Esophagus muscularis mucosa (tissue), 4 donors: Measurements from ENCODE around the gene SLC13A2. TPM values are rescaled to one million over a fixed set of nuclear protein-coding genes. Genes with fewer than 3 reads are reported as not detected.

Source experiments
- DNase-seq: peaks from one replicate; pipeline ENCODE4 v3.0.0-alpha.2; 2017; ENCODE audit errors: extremely low spot score
- H3K27ac ChIP-seq, 4 donors: fragments of 200-600 bp; sonication (generic); replicated peaks in 1 of 4; 1 replicate in 3 of 4; 2 replicates in 1 of 4; pipeline ENCODE4 v1.5.1; 2016 to 2019; ENCODE audit warnings: mild to moderate bottlenecking in 1 of 4
- H3K27me3 ChIP-seq, 4 donors: fragments of 200-600 bp; sonication (generic); one replicate each; pipeline versions ENCODE4 v1.5.1 to v1.6.0; 2016 to 2019
- H3K36me3 ChIP-seq, 4 donors: fragments of 200-600 bp; sonication (generic); one replicate each; pipeline ENCODE4 v1.5.1; 2016 to 2019
- H3K4me1 ChIP-seq, 4 donors: fragments of 200-600 bp; sonication (generic); one replicate each; pipeline ENCODE4 v1.5.1; 2016 to 2019
- H3K4me3 ChIP-seq, 4 donors: fragments of 200-600 bp; sonication (generic); 1 replicate in 2 of 4; 2 replicates in 2 of 4; pipeline ENCODE4 v1.5.1; 2016 to 2019; ENCODE audit warnings: mild to moderate bottlenecking in 4 of 4, moderate library complexity in 1 of 4
- H3K9me3 ChIP-seq, 4 donors: fragments of 200-600 bp; sonication (generic); 1 replicate in 3 of 4; 2 replicates in 1 of 4; pipeline ENCODE4 v1.5.1; 2016 to 2019
- CTCF ChIP-seq, 3 experiments: fragments of 200-600 bp in 2 of 3; fragments of 450-650 bp in 1 of 3; sonication (generic) in 2 of 3; IDR thresholded peaks; one replicate each; pipeline ENCODE4 v1.5.1; 2017 to 2019; ENCODE audit warnings: antibody characterized with exemption in 3 of 3, mild to moderate bottlenecking in 2 of 3, moderate library complexity in 1 of 3
- EP300 ChIP-seq: sonication (generic); formaldehyde crosslinking; IDR thresholded peaks from one replicate; pipeline ENCODE4 v1.6.1; 2017; ENCODE audit warnings: antibody characterized with exemption
- POLR2A ChIP-seq: fragments of 450-650 bp; IDR thresholded peaks from one replicate; pipeline ENCODE4 v1.6.1; 2017; ENCODE audit warnings: antibody characterized with exemption, moderate library complexity, mild to moderate bottlenecking, low read depth
- POLR2AphosphoS5 ChIP-seq, 2 donors: sonication (generic); formaldehyde crosslinking; IDR thresholded peaks; one replicate each; pipeline ENCODE4 v1.6.1; 2017; ENCODE audit warnings: antibody characterized with exemption in 2 of 2
- WGBS: methylation state at CpG from one replicate; pipeline ENCODE4 v1.1.5; 2018; 5-methylcytosine and 5-hydroxymethylcytosine counted together
- intact Hi-C: fragments of 100-400 bp; cut with DNase I; formaldehyde crosslinking; loops from one replicate; pipeline ENCODE4 v1.15.1; 2023
- total RNA-seq, 4 donors: library from RNA; depleted of rRNA; stranded (reverse); fragments of >200 nt; gene quantifications; one replicate each; pipeline versions ENCODE4 v1.1.0 to v1.2.1, GENCODE V29; 2016

SLC13A2 gene
- total RNA-seq, 4 donors from 2014 or later, result not detected

- no peaks in the 10 kb centered on the region for H3K27me3 ChIP-seq
- TF ChIP-seq POLR2AphosphoS5 (IDR thresholded peaks at IDR 0.05), result no peak
- no peak for TF ChIP-seq CTCF (IDR thresholded peaks at IDR 0.05)
- TF ChIP-seq POLR2A, result no peak
- TF ChIP-seq EP300, result no peak
- WGBS, result 76% methylated on average over 2 of the region's 2 CpGs
Observed at GRCh38 chr17:28545141-28545503, 71.7 kb downstream of the SLC13A2 start.

GRCh38 chr17:28545787-28546415 is 72.5 kb downstream of the SLC13A2 start:
- Histone ChIP-seq H3K9me3 (no peaks in the 10 kb centered on the region), H3K36me3 (peaks cover 0 to 19% (median 15%) of the 10 kb centered on the region in 4 donors), H3K27ac (no peak overlapping the region), H3K4me3 (no peak overlapping the region), H3K27me3 (no peaks in the 10 kb centered on the region), H3K4me1 (peaks cover under 1 to 25% (median 15%) of the 10 kb centered on the region in 4 donors)
- 71% methylated on average over 6 of the region's 6 CpGs for WGBS
- DNase-seq, result no peak
- TF ChIP-seq POLR2A (no peak), POLR2AphosphoS5 (IDR thresholded peaks at IDR 0.05) (no peak), CTCF (IDR thresholded peaks at IDR 0.05) (no peak), EP300 (no peak)
- intact Hi-C loops, result loop anchor here (5.0 kb wide), 1 partner anchor 66 kb away; the partner anchor contains the start of gene RSKR

More at GRCh38 chr17:28545141-28545503, 71.7 kb downstream of the SLC13A2 start:
- H3K36me3 ChIP-seq, result peaks cover 0 to 19% (median 15%) of the 10 kb centered on the region in 4 donors
- H3K4me1 ChIP-seq, result peaks cover 0 to 19% (median 11%) of the 10 kb centered on the region in 4 donors
- intact Hi-C loops, result loop anchor here (5.0 kb wide), 1 partner anchor 67 kb away; the partner anchor contains the start of gene RSKR
- H3K4me3 ChIP-seq, result no peak overlapping the region
- no peak for DNase-seq
- no peaks in the 10 kb centered on the region for H3K9me3 ChIP-seq
- H3K27ac ChIP-seq, result no peak overlapping the region

GRCh38 chr17:28547096-28547622 is 73.7 kb downstream of the SLC13A2 start:
- DNase-seq, result no peak
- H3K27ac ChIP-seq, result no peak overlapping the region
- intact Hi-C loops, result loop anchor here (5.0 kb wide), 1 partner anchor 65 kb away; the partner anchor contains the start of gene RSKR
- H3K4me3 ChIP-seq, result no peak overlapping the region
- H3K36me3 ChIP-seq, result peaks cover 0 to 19% (median 15%) of the 10 kb centered on the region in 4 donors
- H3K9me3 ChIP-seq, result no peaks in the 10 kb centered on the region
- TF ChIP-seq EP300 (no peak), POLR2AphosphoS5 (IDR thresholded peaks at IDR 0.05) (no peak), CTCF (IDR thresholded peaks at IDR 0.05) (no peak), POLR2A (no peak)
- no peaks in the 10 kb centered on the region for H3K27me3 ChIP-seq
- H3K4me1 ChIP-seq, result peaks cover 12 to 38% (median 28%) of the 10 kb centered on the region in 4 donors
- 92% methylated on average over 7 of the region's 14 CpGs for WGBS

Other genes with a start within 250 kb of the SLC13A2 start
- 10 to 100 TPM in 3 of 4 donors, 1 to 10 TPM in 1; 5.8 to 10.8 (median 10.1) TPM for gene TMEM97, start 154.4 kb upstream of the SLC13A2 start, total RNA-seq
- 10 to 100 TPM; 41.3 to 63.5 (median 47.0) TPM for gene IFT20, start 138.2 kb upstream of the SLC13A2 start, total RNA-seq
- 10 to 100 TPM; 23.7 to 43.8 (median 34.8) TPM for gene TNFAIP1, start 137.9 kb upstream of the SLC13A2 start, total RNA-seq
- 10 to 100 TPM; 67.7 to 97.5 (median 81.4) TPM for gene POLDIP2, start 116.1 kb upstream of the SLC13A2 start, total RNA-seq
- not detected for gene SEBOX, start 108.4 kb upstream of the SLC13A2 start, total RNA-seq
- gene VTN, start 103.3 kb upstream of the SLC13A2 start, total RNA-seq, result 1 to 10 TPM in 1 of 4 donors, under 1 TPM in 3; under 0.01 to 1.3 (median 0.58) TPM
- gene SARM1, start 102.0 kb upstream of the SLC13A2 start, total RNA-seq, result 10 to 100 TPM in 3 of 4 donors, 1 to 10 TPM in 1; 8.3 to 24.9 (median 13.8) TPM
- 1 to 10 TPM; 4.6 to 9.6 (median 7.4) TPM for gene SLC46A1, start 67.4 kb upstream of the SLC13A2 start, total RNA-seq
- gene FOXN1, start 32.7 kb downstream of the SLC13A2 start, total RNA-seq, result not detected
- 10 to 100 TPM; 16.1 to 36.3 (median 23.2) TPM for gene UNC119, start 79.0 kb downstream of the SLC13A2 start, total RNA-seq
- gene PIGS, start 97.9 kb downstream of the SLC13A2 start, total RNA-seq, result 10 to 100 TPM; 41.9 to 55.5 (median 47.2) TPM
- 10 to 100 TPM; 21.6 to 49.5 (median 27.5) TPM for gene ALDOC, start 103.3 kb downstream of the SLC13A2 start, total RNA-seq
- 1 to 10 TPM in 1 of 4 donors, under 1 TPM in 3; 0.83 to 1.7 (median 0.97) TPM for gene SPAG5, start 125.4 kb downstream of the SLC13A2 start, total RNA-seq
- gene RSKR, start 140.5 kb downstream of the SLC13A2 start, total RNA-seq, result 1 to 10 TPM; 2.3 to 4.2 (median 4.1) TPM
- 100 to 1,000 TPM in 2 of 4 donors, 10 to 100 TPM in 2; 90.0 to 127 (median 98.2) TPM for gene BLTP2, start 171.5 kb downstream of the SLC13A2 start, total RNA-seq
- 10 to 100 TPM; 39.1 to 46.7 (median 42.6) TPM for gene SDF2, start 188.3 kb downstream of the SLC13A2 start, total RNA-seq
- gene SUPT6H, start 188.6 kb downstream of the SLC13A2 start, total RNA-seq, result 10 to 100 TPM; 57.3 to 84.4 (median 71.1) TPM
- 1 to 10 TPM in 1 of 4 donors, under 1 TPM in 3; 0.50 to 2.1 (median 0.85) TPM for gene PROCA1, start 238.2 kb downstream of the SLC13A2 start, total RNA-seq
- 100 to 1,000 TPM; 147 to 216 (median 202) TPM for gene RAB34, start 244.2 kb downstream of the SLC13A2 start, total RNA-seq
- gene RPL23A, start 246.3 kb downstream of the SLC13A2 start, total RNA-seq, result 100 to 1,000 TPM; 378 to 728 (median 558) TPM